ENCODE data around the gene IL3RA.

GRCh38 chrX:1416327-1416784, 79.8 kb downstream of the IL3RA start:
- TF ChIP-seq POLR2A (IDR thresholded peaks at IDR 0.05): no peak
- no peak for TF ChIP-seq CTCF (IDR thresholded peaks at IDR 0.05)
